ENCODE results near the gene RAD51B. TPM values are rescaled to one million over a fixed set of nuclear protein-coding genes. Genes with fewer than 3 reads are reported as not detected.

The RAD51B gene
- total RNA-seq, 1 donor from 2014 or later: 38.6 TPM

- Histone ChIP-seq H3K4me1 (ENCODE audit: control insufficient read depth in 3 of 3, insufficient read depth in 3 of 3, low read length in 3 of 3) (peaks cover 12 to 18% (median 14%) of the 10 kb centered on the region in 3 donors), H3K4me3 (ENCODE audit: low read length in 3 of 3) (no peak overlapping the region), H3K9ac (ENCODE audit: low read depth in 1 of 3, low read length in 3 of 3) (no peak overlapping the region), H3K27me3 (ENCODE audit: control insufficient read depth in 3 of 3, insufficient read depth in 3 of 3, low read length in 3 of 3) (no peaks in the 10 kb centered on the region), H3K36me3 (ENCODE audit: control insufficient read depth in 3 of 3, insufficient read depth in 3 of 3, low read length in 3 of 3) (no peaks in the 10 kb centered on the region), H3K27ac (ENCODE audit: low read depth, low read length) (peak overlapping the region; percentile 34), H3K9me3 (ENCODE audit: control insufficient read depth in 3 of 3, low read length in 3 of 3) (peaks cover 0 to 3% (median 0%) of the 10 kb centered on the region in 3 donors)
These were observed 955.4 kb downstream of the RAD51B start for GRCh38 chr14:68774771-68775613.

- no peak overlapping the region for H3K9ac ChIP-seq (ENCODE audit: low read depth in 1 of 3, low read length in 3 of 3)
- no peak overlapping the region for H3K4me3 ChIP-seq (ENCODE audit: low read length in 3 of 3)
- peaks cover 19 to 25% (median 21%) of the 10 kb centered on the region in 3 donors for H3K4me1 ChIP-seq (ENCODE audit: control insufficient read depth in 3 of 3, insufficient read depth in 3 of 3, low read length in 3 of 3)
- no peak overlapping the region for H3K27ac ChIP-seq (ENCODE audit: low read depth, low read length)
- peaks cover 0 to 3% (median 0%) of the 10 kb centered on the region in 3 donors for H3K9me3 ChIP-seq (ENCODE audit: control insufficient read depth in 3 of 3, low read length in 3 of 3)
- H3K36me3 ChIP-seq (ENCODE audit: control insufficient read depth in 3 of 3, insufficient read depth in 3 of 3, low read length in 3 of 3): no peaks in the 10 kb centered on the region
- H3K27me3 ChIP-seq (ENCODE audit: control insufficient read depth in 3 of 3, insufficient read depth in 3 of 3, low read length in 3 of 3): no peaks in the 10 kb centered on the region
These were observed 956.1 kb downstream of the RAD51B start for GRCh38 chr14:68775614-68776126.

GRCh38 chr14:68777644-68778043 is 958.1 kb downstream of the RAD51B start:
- Histone ChIP-seq H3K27me3 (ENCODE audit: control insufficient read depth in 3 of 3, insufficient read depth in 3 of 3, low read length in 3 of 3) (no peaks in the 10 kb centered on the region), H3K9ac (ENCODE audit: low read depth in 1 of 3, low read length in 3 of 3) (no peak overlapping the region), H3K27ac (ENCODE audit: low read depth, low read length) (no peak overlapping the region), H3K9me3 (ENCODE audit: control insufficient read depth in 3 of 3, low read length in 3 of 3) (peaks cover 0 to 3% (median 0%) of the 10 kb centered on the region in 3 donors), H3K4me3 (ENCODE audit: low read length in 3 of 3) (no peak overlapping the region), H3K4me1 (ENCODE audit: control insufficient read depth in 3 of 3, insufficient read depth in 3 of 3, low read length in 3 of 3) (peaks cover 29 to 32% (median 30%) of the 10 kb centered on the region in 3 donors), H3K36me3 (ENCODE audit: control insufficient read depth in 3 of 3, insufficient read depth in 3 of 3, low read length in 3 of 3) (no peaks in the 10 kb centered on the region)

Small RNAs within 50 kb of the gene (small RNA-seq; reads per million reads assigned to genes)
- gene RN7SL108P: not detected
- gene RN7SL706P: not detected
- not detected for gene RNU6-921P

Other genes starting within 250 kb of the RAD51B start
- gene PIGH, start 219.5 kb upstream of the RAD51B start, total RNA-seq: 18.3 TPM
- gene ARG2, start 199.9 kb upstream of the RAD51B start, total RNA-seq: 1.0 TPM
- gene VTI1B, start 145.1 kb upstream of the RAD51B start, total RNA-seq: 20.4 TPM
- gene RDH11, start 124.0 kb upstream of the RAD51B start, total RNA-seq: 35.5 TPM
- 0.52 TPM for gene RDH12, start 117.9 kb upstream of the RAD51B start, total RNA-seq
- gene ZFYVE26, start 3.2 kb upstream of the RAD51B start, total RNA-seq: 21.9 TPM